HepG2 (cell line): Measurements from ENCODE around the gene SPTBN5. TPM values are rescaled to one million over a fixed set of nuclear protein-coding genes. Genes with fewer than 3 reads are reported as not detected.
A peak's percentile ranks its signal among the peaks of the same experiment; 100 is the strongest.

Experiments used
- ATAC-seq: fragments of 200-7000 bp; cut with Tn5 transposase; 3 replicates; pipeline ENCODE4 v1.9.1; 2020; ENCODE audit warnings: mild to moderate bottlenecking, moderate library complexity
- BruUV-seq: library from RNA; stranded (reverse); fragments of 400-500 nt; replicated peaks from 2 replicates; lab custom pipeline; 2021; lab: Mats Ljungman, UMichigan
- CTCF ChIA-PET: fragments of 300-600 bp; formaldehyde crosslinking; extraction: SDS; loops from one replicate; lab custom pipeline; 2021; ENCODE audit warnings: low total read pairs, inconsistent platforms, low intra/inter-chr PET ratio; lab: Yijun Ruan, JAX
- POLR2A ChIA-PET: fragments of 350-600 bp; sonication (Branson Sonifier 250); formaldehyde crosslinking; loops from one replicate; lab custom pipeline; 2020; ENCODE audit warnings: antibody characterized with exemption, inconsistent platforms; lab: Yijun Ruan, JAX
- DNase-seq: peaks from one replicate; pipeline ENCODE4 v3.0.0-alpha.2; 2015; ENCODE audit warnings: low spot score
- FAIRE-seq: peaks from 3 replicates; lab custom pipeline; 2011; peaks lifted over from hg19 to GRCh38; lab: Jason Lieb, UNC
- H2AFZ ChIP-seq: one replicate; pipeline ENCODE4 v1.6.1; 2011; ENCODE audit warnings: low read length, inconsistent platforms
- H3K27ac ChIP-seq: fragments of 300-600 bp; 3 replicates; pipeline ENCODE4 v1.8.0; 2011; ENCODE audit warnings: mixed run types, mild to moderate bottlenecking, mixed read lengths, low read length, inconsistent platforms; ENCODE audit not compliant: insufficient read depth; ENCODE audit errors: extremely low read length
- H3K27me3 ChIP-seq, 2 experiments: fragments of 200-600 bp in 1 of 2; 2 replicates in 1 of 2; 3 replicates in 1 of 2; pipeline versions ENCODE4 v1.6.0 to v1.8.0; 2011; ENCODE audit warnings: low read length in 2 of 2, mild to moderate bottlenecking in 2 of 2, moderate library complexity in 2 of 2, inconsistent platforms in 1 of 2; ENCODE audit not compliant: insufficient read depth in 2 of 2, control insufficient read depth in 1 of 2
- H3K36me3 ChIP-seq, 2 experiments: fragments of 200-600 bp in 1 of 2; replicated peaks in 1 of 2; 2 replicates in 1 of 2; 3 replicates in 1 of 2; pipeline versions ENCODE4 v1.5.1 to v1.8.0; 2011; ENCODE audit warnings: low read length in 2 of 2, inconsistent platforms in 1 of 2; ENCODE audit not compliant: insufficient read depth in 2 of 2, control insufficient read depth in 1 of 2
- H3K4me1 ChIP-seq: 2 replicates; pipeline ENCODE4 v1.5.1; 2012; ENCODE audit warnings: low read length, inconsistent platforms; ENCODE audit not compliant: insufficient read depth
- H3K4me2 ChIP-seq: 2 replicates; pipeline ENCODE4 v1.6.0; 2011; ENCODE audit warnings: low read depth, low read length, inconsistent platforms
- H3K4me3 ChIP-seq, 3 experiments: fragments of 200-600 bp in 1 of 3; sonication (generic), shearing (Covaris generic) in 1 of 3; replicated peaks in 1 of 3; 2 replicates each; pipeline ENCODE4 v1.5.1; 2011 to 2016; ENCODE audit warnings: low read length in 3 of 3, inconsistent platforms in 2 of 3, low read depth in 2 of 3, mild to moderate bottlenecking in 2 of 3, control low read depth in 1 of 3, mixed read lengths in 1 of 3; ENCODE audit not compliant: insufficient read depth in 1 of 3
- H3K79me2 ChIP-seq: one replicate; pipeline ENCODE4 v1.6.1; 2011; ENCODE audit warnings: low read length, inconsistent platforms; ENCODE audit not compliant: insufficient read depth
- H3K9ac ChIP-seq: 2 replicates; pipeline ENCODE4 v1.6.0; 2011; ENCODE audit warnings: mild to moderate bottlenecking, low read depth, low read length, inconsistent platforms; ENCODE audit not compliant: insufficient read depth
- H3K9me3 ChIP-seq: 2 replicates; pipeline ENCODE4 v1.5.1; 2012; ENCODE audit warnings: mild to moderate bottlenecking, low read length
- H4K20me1 ChIP-seq: 2 replicates; pipeline ENCODE4 v1.6.0; 2011; ENCODE audit warnings: inconsistent platforms, mild to moderate bottlenecking, low read length, moderate library complexity; ENCODE audit not compliant: insufficient read depth
- GPN1 ChIP-seq: sonication (generic); formaldehyde crosslinking; IDR thresholded peaks from 2 replicates; pipeline ENCODE4 v1.5.1; 2020; ENCODE audit warnings: missing genetic modification reagents, borderline replicate concordance
- NFE2 ChIP-seq: sonication (generic); formaldehyde crosslinking; IDR thresholded peaks from 2 replicates; pipeline ENCODE4 v1.4.0; 2020; ENCODE audit warnings: missing genetic modification reagents
- STAT5B ChIP-seq: sonication (generic); formaldehyde crosslinking; IDR thresholded peaks from 2 replicates; pipeline ENCODE4 v1.4.0; 2020; ENCODE audit warnings: missing genetic modification reagents
- TMF1 ChIP-seq: sonication (generic); formaldehyde crosslinking; IDR thresholded peaks from 2 replicates; pipeline ENCODE4 v1.8.1; 2022; ENCODE audit warnings: low read depth, missing genetic modification reagents
- ZNF263 ChIP-seq: sonication (generic); formaldehyde crosslinking; IDR thresholded peaks from 2 replicates; pipeline ENCODE4 v1.4.0; 2020; ENCODE audit warnings: missing genetic modification reagents
- ZNF547 ChIP-seq: sonication (generic); formaldehyde crosslinking; IDR thresholded peaks from 2 replicates; pipeline ENCODE4 v1.5.1; 2020; ENCODE audit warnings: mild to moderate bottlenecking, missing genetic modification reagents
- WGBS: methylation state at CpG from one replicate; pipeline ENCODE4 v1.1.6; 2017; ENCODE audit warnings: low lambda C conversion rate; 5-methylcytosine and 5-hydroxymethylcytosine counted together
- in situ Hi-C: cut with HindIII; loops from 2 replicates; pipeline ENCODE4 v1.10.0; 2017; ENCODE audit warnings: low pct_unique_long_range_greater_than_20kb; ENCODE audit not compliant: extremely low pct_ligation_motif_present
- intact Hi-C: fragments of 100-400 bp; cut with micrococcal nuclease; formaldehyde crosslinking; loops from one replicate; pipeline ENCODE4 v1.10.0; 2022; ENCODE audit not compliant: unreplicated experiment
- polyA plus RNA-seq, 8 experiments: library from polyadenylated mRNA; depleted of rRNA in 3 of 8; stranded (reverse) in 7 of 8; unstranded in 1 of 8; fragments of >200 nt; fragmentation: Illumina TruSeq in 4 of 8; extraction: Trizol in 4 of 8; gene quantifications; 2 replicates each; pipeline versions ENCODE4 v1.2.1 to v1.2.3, GENCODE V29; 2011 to 2016; ENCODE audit warnings: low read depth in 4 of 8, missing spikeins in 1 of 8, mixed read lengths in 1 of 8; ENCODE audit not compliant: insufficient read depth in 1 of 8
- total RNA-seq, 5 experiments: library from RNA; depleted of rRNA; stranded (reverse); fragments of >200 nt; fragmentation: Illumina TruSeq; extraction: Trizol; gene quantifications; 2 replicates each; pipeline ENCODE4 v1.2.3, GENCODE V29; 2016; ENCODE audit warnings: low read depth in 1 of 5
- TF ChIP-seq, protein P1 (sequence below): sonication (generic); formaldehyde crosslinking; IDR thresholded peaks from 2 replicates; pipeline ENCODE4 v1.5.0; 2020; ENCODE audit warnings: mild to moderate bottlenecking, missing genetic modification reagents, moderate library complexity

SPTBN5 gene
- total and polyA plus RNA-seq, 2 of the 13 experiments (the other 11 are each of a cell fraction or from before 2014, with no cell fraction given): 0.01 to 0.07 TPM

DNA sequence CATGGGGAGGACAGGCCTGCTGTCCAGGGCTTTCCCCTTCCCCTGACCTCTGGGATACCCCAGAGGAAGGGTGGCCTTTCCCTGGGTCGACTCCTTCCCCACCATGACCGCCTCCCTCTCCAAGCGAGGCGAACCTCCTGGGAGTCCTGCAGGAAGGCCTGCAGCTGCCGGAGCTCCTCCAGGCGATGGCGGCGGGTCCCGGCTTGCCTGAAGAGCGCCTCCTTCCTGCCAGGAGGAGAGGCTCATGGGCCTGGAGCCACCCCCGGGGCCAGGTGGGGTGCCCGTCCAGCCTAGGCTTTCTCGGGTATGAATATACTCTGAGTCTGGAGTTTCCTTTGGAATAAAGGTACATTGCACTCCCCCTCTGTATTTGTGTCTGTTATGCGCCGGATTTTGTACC, 35.1 kb downstream of the SPTBN5 start:
- POLR2A ChIA-PET: no interaction called here
- Histone ChIP-seq H3K9me3 (no peaks in the 10 kb centered on the region), H3K27ac (no peak overlapping the region), H4K20me1 (no peaks in the 10 kb centered on the region), H3K4me1 (peaks cover 44% of the 10 kb centered on the region), H3K4me3 (no peak overlapping the region), H3K36me3 (no peaks in the 10 kb centered on the region), H3K4me2 (no peak overlapping the region), H3K9ac (no peak overlapping the region), H2AFZ (no peak overlapping the region)
- FAIRE-seq: no peak
- no peak for ATAC-seq
- in situ Hi-C loops: no loop called here
- TF ChIP-seq TMF1 (CRISPR knock-in tag) (no peak), STAT5B (no peak), ZNF547 (CRISPR knock-in tag) (no peak), NFE2 (no peak)
- TF ChIP-seq, protein P1, sequence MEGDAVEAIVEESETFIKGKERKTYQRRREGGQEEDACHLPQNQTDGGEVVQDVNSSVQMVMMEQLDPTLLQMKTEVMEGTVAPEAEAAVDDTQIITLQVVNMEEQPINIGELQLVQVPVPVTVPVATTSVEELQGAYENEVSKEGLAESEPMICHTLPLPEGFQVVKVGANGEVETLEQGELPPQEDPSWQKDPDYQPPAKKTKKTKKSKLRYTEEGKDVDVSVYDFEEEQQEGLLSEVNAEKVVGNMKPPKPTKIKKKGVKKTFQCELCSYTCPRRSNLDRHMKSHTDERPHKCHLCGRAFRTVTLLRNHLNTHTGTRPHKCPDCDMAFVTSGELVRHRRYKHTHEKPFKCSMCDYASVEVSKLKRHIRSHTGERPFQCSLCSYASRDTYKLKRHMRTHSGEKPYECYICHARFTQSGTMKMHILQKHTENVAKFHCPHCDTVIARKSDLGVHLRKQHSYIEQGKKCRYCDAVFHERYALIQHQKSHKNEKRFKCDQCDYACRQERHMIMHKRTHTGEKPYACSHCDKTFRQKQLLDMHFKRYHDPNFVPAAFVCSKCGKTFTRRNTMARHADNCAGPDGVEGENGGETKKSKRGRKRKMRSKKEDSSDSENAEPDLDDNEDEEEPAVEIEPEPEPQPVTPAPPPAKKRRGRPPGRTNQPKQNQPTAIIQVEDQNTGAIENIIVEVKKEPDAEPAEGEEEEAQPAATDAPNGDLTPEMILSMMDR (CRISPR knock-in tag): 0 out of 2 replicates have a peak, but pooled peaks have one; percentile 13
- TF ChIP-seq, all 625 proteins: peak for 1
- DNase-seq: no peak
- no TSS peak for BruUV-seq
- intact Hi-C loops: no loop called here
- 66% methylated on average over 8 of the region's 15 CpGs for WGBS
- no peaks in the 10 kb centered on the region for H3K79me2 ChIP-seq
- CTCF ChIA-PET: no interaction called here
- peaks cover 7 to 51% of the 10 kb centered on the region in 2 experiments; a peak in 4 of 5 replicates for H3K27me3 ChIP-seq

DNA sequence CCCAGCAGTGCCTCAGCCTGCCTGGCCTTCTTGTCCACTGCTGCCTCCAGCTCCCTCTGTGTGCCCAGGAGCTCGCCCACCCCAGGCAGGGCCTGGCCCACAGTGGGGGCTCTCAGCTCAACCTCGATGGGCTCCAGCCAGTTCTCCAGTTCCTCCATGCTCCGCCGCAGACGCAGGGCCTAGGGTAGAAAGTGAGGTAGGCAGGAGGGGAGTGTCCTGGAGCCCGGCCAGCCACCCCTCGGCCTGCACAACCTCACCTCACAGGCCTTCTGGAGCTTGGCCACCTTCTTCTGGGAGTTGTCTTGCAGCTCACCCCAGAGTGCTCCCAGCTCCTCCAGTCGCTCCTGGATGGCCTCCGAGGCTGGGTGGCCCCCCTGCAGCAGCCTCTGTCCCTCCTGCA, 36.5 kb downstream of the SPTBN5 start:
- peaks cover 32% of the 10 kb centered on the region for H3K4me1 ChIP-seq
- no peak for FAIRE-seq

More for the DNA sequence above, 36.5 kb downstream of the SPTBN5 start:
- H3K27me3 ChIP-seq: peaks cover 10 to 41% of the 10 kb centered on the region in 2 experiments; a peak in 4 of 5 replicates
- H3K9ac ChIP-seq: no peak overlapping the region
- POLR2A ChIA-PET: no interaction called here
- H3K27ac ChIP-seq: no peak overlapping the region
- no peak for DNase-seq
- WGBS: 28% methylated on average over 5 of the region's 9 CpGs
- no peaks in the 10 kb centered on the region for H4K20me1 ChIP-seq
- ATAC-seq: no peak
- H3K36me3 ChIP-seq: no peaks in the 10 kb centered on the region
- TF ChIP-seq GPN1 (CRISPR knock-in tag): no peak
- peak; percentile 20; the same call in 1 of the 2 replicates for TF ChIP-seq ZNF263
- no peaks in the 10 kb centered on the region for H3K79me2 ChIP-seq
- CTCF ChIA-PET: no interaction called here
- H3K9me3 ChIP-seq: no peaks in the 10 kb centered on the region
- in situ Hi-C loops (no loop called here), intact Hi-C loops (no loop called here)
- BruUV-seq: no TSS peak
- no peak overlapping the region for H2AFZ ChIP-seq
- no peak overlapping the region; a peak in 1 of 6 replicates for H3K4me3 ChIP-seq
- H3K4me2 ChIP-seq: peak overlapping the region; percentile 46
